Choroid plexus epithelial cell (primary cell): ENCODE data around the gene RASD2.

ENCODE experiments used
- DNase-seq: peaks from one replicate; pipeline ENCODE4 v3.0.0-alpha.2; 2010; ENCODE audit warnings: low read depth
- H3K4me3 ChIP-seq: 2 replicates; pipeline ENCODE4 v1.5.1; 2011; ENCODE audit warnings: low read depth, mild to moderate bottlenecking, control low read depth, low read length, moderate library complexity
- TF ChIP-seq, protein P1 (sequence below): conservative IDR thresholded peaks from 2 replicates; pipeline ENCODE4 v1.5.1; 2011; ENCODE audit warnings: low read depth, mild to moderate bottlenecking, control low read depth, inconsistent platforms, low read length, moderate library complexity

RASD2 gene

DNA sequence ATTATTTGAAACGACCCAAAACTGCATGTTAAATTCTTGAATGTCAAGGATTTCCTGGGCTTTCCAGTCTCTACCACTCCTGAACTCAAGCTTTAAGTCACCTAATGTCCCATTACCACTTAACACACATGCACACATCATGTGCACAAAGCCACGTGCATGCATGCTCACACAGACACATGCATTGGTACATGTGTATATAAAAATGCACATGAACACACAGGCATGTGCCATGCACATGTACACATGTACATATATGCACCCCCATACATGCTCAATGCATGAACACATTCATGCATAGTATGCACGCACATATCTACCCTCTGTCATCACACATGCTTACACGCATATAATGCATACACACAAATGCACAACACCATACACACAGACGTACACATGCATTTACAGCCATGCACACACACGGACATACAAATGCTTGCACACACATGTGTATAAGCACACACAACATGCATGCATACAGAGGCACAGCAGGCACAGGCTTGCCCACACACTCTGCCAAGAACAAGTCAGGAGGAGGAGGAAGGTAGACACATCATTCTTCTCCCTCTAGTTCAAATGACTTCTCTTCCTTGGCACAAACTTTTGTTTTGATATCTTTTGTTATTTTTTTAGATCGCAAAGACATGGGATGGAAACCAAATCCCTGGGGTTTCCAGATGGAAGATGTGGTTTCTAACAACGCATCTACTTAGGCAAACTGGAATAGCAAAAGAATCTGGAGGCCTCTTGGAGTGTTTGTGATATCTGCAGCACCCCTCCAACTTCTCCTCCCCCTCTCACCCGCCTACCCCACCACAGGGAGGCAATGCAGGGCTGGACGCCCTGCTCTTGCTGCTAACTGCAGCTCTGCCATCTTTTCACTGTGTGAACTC, 24.6 kb downstream of the RASD2 start:
- TF ChIP-seq, protein P1, sequence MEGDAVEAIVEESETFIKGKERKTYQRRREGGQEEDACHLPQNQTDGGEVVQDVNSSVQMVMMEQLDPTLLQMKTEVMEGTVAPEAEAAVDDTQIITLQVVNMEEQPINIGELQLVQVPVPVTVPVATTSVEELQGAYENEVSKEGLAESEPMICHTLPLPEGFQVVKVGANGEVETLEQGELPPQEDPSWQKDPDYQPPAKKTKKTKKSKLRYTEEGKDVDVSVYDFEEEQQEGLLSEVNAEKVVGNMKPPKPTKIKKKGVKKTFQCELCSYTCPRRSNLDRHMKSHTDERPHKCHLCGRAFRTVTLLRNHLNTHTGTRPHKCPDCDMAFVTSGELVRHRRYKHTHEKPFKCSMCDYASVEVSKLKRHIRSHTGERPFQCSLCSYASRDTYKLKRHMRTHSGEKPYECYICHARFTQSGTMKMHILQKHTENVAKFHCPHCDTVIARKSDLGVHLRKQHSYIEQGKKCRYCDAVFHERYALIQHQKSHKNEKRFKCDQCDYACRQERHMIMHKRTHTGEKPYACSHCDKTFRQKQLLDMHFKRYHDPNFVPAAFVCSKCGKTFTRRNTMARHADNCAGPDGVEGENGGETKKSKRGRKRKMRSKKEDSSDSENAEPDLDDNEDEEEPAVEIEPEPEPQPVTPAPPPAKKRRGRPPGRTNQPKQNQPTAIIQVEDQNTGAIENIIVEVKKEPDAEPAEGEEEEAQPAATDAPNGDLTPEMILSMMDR = peak; percentile 30
- H3K4me3 ChIP-seq = no peak overlapping the region
- peak; percentile 59 for DNase-seq

DNA sequence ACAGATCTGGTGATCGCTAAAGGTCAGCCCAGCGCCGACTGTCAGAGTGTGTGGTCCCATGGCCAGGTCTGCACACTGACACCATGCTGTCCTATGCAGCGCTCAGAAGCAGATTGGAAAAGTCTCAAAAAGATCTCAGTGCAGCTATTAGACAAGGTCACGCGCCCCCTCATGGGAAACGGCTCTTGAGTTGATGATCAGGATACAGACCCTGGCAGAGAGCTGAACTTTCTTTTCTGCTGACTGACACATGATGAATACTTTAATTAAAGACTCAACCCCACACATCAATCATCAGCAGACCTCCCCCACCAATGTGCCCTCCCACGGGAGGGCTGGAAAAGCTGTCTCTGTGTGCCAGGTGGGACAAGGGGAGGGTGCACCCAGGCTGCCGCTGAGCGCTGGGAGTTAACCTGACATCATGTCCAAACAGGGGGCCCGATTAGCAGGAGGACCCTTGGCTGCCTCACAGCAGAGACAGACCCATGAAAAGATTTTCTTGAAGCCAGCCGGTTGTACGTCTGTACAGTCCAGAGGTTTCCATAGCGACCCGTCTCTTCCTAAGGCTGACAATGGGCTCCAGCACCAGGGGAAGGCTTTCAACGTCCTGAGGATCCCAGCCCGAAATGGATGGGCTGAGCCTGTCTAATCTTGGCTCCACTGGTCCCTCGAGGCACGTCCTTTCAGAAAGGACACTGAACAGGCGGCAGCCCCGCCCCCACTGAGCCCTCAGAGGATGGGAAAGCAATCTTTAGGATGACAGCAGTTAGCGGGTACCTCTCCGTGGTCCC, 26.9 kb downstream of the RASD2 start:
- H3K4me3 ChIP-seq = no peak overlapping the region
- DNase-seq = no peak
- TF ChIP-seq, protein P1 = no peak

DNA sequence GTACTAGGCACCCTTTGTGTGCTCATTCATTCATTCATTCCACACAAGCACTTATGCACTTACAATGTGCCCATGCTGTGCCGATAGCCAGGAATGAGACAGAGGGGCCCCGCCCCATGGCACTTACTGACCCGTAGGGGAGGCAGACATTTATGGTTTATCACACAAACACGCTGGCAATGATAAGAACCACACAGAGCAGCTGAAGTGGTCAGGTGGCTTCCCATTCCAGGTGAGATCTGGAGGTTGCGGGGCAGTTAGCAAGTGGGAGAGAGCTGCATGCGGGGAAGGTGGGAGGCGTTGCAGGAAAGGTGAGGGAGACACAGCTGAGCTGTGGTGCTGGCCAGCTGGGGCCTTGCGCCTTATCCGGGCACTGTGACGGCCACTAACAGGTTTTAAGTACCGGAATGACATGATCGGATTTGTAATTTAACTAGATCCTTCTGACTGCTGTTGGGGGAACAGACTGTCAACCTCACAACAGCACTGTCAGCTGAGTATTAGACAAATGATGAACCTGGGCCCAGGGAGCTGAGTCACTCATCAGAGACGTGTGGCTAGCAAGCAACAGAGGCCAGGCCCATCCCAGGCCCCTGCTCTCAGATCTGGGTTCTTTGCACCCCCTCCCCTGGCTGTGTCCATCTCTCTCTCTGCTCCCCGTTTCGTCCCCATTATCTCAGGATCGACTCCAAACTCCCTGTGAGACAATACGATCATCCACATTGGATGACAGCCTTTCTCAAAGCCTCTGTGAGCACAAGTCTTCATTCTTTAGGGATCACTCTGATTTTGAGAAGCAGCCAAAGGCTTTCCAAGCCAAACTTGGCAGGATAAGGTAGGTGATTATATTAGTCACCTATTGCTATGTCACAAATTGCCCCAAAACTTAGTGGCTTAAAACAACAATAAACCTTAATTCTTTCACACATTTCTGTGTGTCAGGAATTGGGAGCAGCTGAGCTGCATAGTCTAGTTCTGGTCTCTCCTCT, 28.4 kb downstream of the RASD2 start:
- H3K4me3 ChIP-seq = no peak overlapping the region
- TF ChIP-seq, protein P1 = no peak
- DNase-seq = no peak

DNA sequence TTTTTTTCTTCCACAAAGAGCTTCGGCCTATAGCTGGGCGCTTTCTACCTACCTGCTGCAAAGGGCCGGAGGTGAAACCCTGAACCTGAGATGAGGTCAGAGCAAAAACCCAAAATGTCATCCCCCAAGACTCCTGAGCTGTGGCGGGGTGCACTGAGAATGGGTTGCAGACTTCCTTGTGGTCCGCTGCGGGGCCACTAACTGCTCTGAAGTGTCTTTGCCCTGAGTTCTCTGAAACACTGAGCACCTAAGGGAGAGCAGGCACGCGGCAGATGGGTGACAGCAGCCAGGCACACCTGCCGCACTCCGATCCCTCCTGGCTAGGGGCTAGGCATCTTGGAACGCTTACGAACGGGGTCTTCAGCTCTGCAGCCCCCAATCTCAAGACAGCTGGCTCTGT, 29.3 kb downstream of the RASD2 start:
- H3K4me3 ChIP-seq = no peak overlapping the region
- TF ChIP-seq, protein P1 = no peak
- no peak for DNase-seq

DNA sequence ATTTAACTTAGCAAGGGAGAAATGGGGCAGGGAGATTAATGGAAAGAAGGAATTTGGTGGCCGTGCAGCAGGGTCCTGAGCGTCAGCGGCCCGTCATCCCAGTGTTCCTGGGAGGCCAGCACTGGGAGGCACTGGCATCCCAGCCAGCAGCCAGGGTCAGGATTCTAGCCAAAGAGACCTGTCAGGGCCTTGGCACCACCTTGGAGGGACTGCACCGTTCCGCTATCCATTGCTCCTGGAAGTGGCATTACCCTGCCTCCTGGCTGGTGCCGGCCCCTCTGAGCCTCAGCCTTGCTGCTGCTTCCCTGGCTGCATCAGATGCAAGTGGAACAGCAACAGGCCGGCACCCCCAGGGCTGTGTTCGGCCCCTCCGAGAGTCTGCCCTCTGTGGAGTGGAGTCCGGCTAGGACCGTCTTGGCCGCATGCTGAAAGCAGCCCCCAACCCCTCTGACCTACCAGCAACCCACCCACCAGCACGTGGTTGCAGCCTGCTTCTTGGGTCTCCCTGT, 30.1 kb downstream of the RASD2 start:
- TF ChIP-seq, protein P1 = no peak
- DNase-seq = no peak
- H3K4me3 ChIP-seq = no peak overlapping the region

DNA sequence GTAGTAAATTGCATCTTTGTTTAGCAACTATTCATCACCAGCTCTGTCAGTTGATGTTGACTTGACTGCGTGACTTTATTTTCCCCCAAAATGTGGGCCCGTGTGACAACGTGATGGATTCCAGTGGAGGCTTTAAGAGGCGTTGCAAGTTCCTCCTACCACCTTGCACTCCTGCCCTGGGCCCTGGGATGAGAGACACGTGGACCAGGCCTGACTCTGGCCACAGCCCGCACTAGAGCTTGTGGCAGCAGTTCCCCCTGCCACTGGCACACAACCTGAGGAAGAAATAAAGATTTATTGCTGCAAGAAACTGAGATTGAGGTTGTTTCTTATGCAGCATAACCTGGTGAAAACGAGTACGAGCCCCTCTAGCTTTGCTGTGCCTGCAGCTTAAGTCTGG, 31.9 kb downstream of the RASD2 start:
- H3K4me3 ChIP-seq = no peak overlapping the region
- no peak for DNase-seq
- TF ChIP-seq, protein P1 = no peak
